NCI-H1417 (cell line): ENCODE measurements around the gene CALM1.

Experiments
- DNase-seq, 3 experiments: peaks; one replicate each; lab custom pipeline; 2025; lab: John Stamatoyannopoulos, UW

The CALM1 gene

GRCh38 chr14:90442388-90442787 is 45.6 kb downstream of the CALM1 start:
- DNase-seq, result peak in 1 of 3 experiments; percentile 56

GRCh38 chr14:90443161-90444076 is 46.6 kb downstream of the CALM1 start:
- DNase-seq, result no peak

- DNase-seq, result peak in 1 of 3 experiments; percentile 74
These were observed 47.4 kb downstream of the CALM1 start for GRCh38 chr14:90444077-90444696.

GRCh38 chr14:90445011-90445410 is 48.2 kb downstream of the CALM1 start:
- DNase-seq, result no peak

GRCh38 chr14:90446405-90446804 is 49.6 kb downstream of the CALM1 start:
- DNase-seq, result no peak

- DNase-seq, result no peak
These were observed 51.1 kb downstream of the CALM1 start for GRCh38 chr14:90447720-90448497.

GRCh38 chr14:90449411-90449810 is 52.6 kb downstream of the CALM1 start:
- no peak for DNase-seq

GRCh38 chr14:90450151-90450550 is 53.3 kb downstream of the CALM1 start:
- no peak for DNase-seq

GRCh38 chr14:90450667-90451066 is 53.8 kb downstream of the CALM1 start:
- DNase-seq, result no peak

- DNase-seq, result no peak
These were observed 54.6 kb downstream of the CALM1 start for GRCh38 chr14:90451443-90451842.

- no peak for DNase-seq
These were observed 55.1 kb downstream of the CALM1 start for GRCh38 chr14:90451961-90452360.

- no peak for DNase-seq
These were observed 55.5 kb downstream of the CALM1 start for GRCh38 chr14:90452366-90452765.

- peak in 1 of 3 experiments; percentile 61 for DNase-seq
These were observed 56.6 kb downstream of the CALM1 start for GRCh38 chr14:90453401-90453951.

GRCh38 chr14:90454041-90455000 is 57.5 kb downstream of the CALM1 start:
- peak in 1 of 3 experiments; percentile 38 for DNase-seq

GRCh38 chr14:90455100-90455571 is 58.3 kb downstream of the CALM1 start:
- DNase-seq, result peak in 1 of 3 experiments; percentile 30

- DNase-seq, result peak; percentile 30 to 87 (median 70)
These were observed 59.7 kb downstream of the CALM1 start for GRCh38 chr14:90456551-90456950.

GRCh38 chr14:90457186-90457585 is 60.4 kb downstream of the CALM1 start:
- no peak for DNase-seq
